HCT116 (cell line): ENCODE measurements around the gene THADA. TPM values are rescaled to one million over a fixed set of nuclear protein-coding genes. Genes with fewer than 3 reads are reported as not detected.

Experiments used
- ATAC-seq: fragments of 200-7000 bp; cut with Tn5 transposase; 2 replicates; pipeline ENCODE4 v1.9.1; 2020; ENCODE audit warnings: mild to moderate bottlenecking, moderate library complexity
- BruUV-seq: library from RNA; stranded (reverse); fragments of 400-500 nt; replicated peaks from 2 replicates; lab custom pipeline; 2021; lab: Mats Ljungman, UMichigan
- CTCF ChIA-PET: fragments of 300-600 bp; sonication (Branson Sonifier 250); formaldehyde crosslinking; loops from one replicate; lab custom pipeline; 2021; ENCODE audit warnings: antibody characterized with exemption; lab: Charles Lee
- POLR2A ChIA-PET: fragments of 300-600, 350-600 bp; sonication (Branson Sonifier 250); formaldehyde crosslinking; loops from one replicate; lab custom pipeline; 2021; ENCODE audit warnings: antibody characterized with exemption; lab: Charles Lee
- RAD21 ChIA-PET, 2 experiments: fragments of 300-600 bp; sonication (Branson Sonifier 250); formaldehyde crosslinking; loops; one replicate each; lab custom pipeline; 2023; ENCODE audit warnings: low total read pairs in 2 of 2; ENCODE audit not compliant: uncharacterized antibody in 2 of 2, unreplicated experiment in 2 of 2, low non-redundant PET in 1 of 2; lab: Charles Lee
- DNase-seq: peaks from one replicate; pipeline ENCODE4 v3.0.0-alpha.2; 2010; ENCODE audit warnings: low read depth, low spot score
- H2AFZ ChIP-seq: fragments of 200-600 bp; shearing (Covaris generic), sonication (generic); 2 replicates; pipeline ENCODE4 v1.6.1; 2017; ENCODE audit warnings: low read depth, mixed run types, mixed read lengths, antibody characterized with exemption, low read length; ENCODE audit not compliant: poor library complexity, severe bottlenecking
- H3K27ac ChIP-seq: 2 replicates; pipeline ENCODE4 v1.5.1; 2012; ENCODE audit warnings: low read depth, low read length
- H3K27me3 ChIP-seq: fragments of 200-600 bp; sonication (generic); 2 replicates; pipeline ENCODE4 v1.6.1; 2016; ENCODE audit warnings: mixed run types, low read length, mixed read lengths; ENCODE audit not compliant: insufficient read depth
- H3K36me3 ChIP-seq, 2 experiments: fragments of 200-500 bp in 1 of 2; fragments of 200-600 bp in 1 of 2; sonication (Bioruptor generic) in 1 of 2; sonication (generic) in 1 of 2; 2 replicates each; pipeline versions ENCODE4 v1.5.1 to v1.6.1; 2014 to 2016; ENCODE audit warnings: low read length in 2 of 2, inconsistent platforms in 1 of 2, mixed read lengths in 1 of 2, mixed run types in 1 of 2; ENCODE audit not compliant: insufficient read depth in 2 of 2, control insufficient read depth in 1 of 2
- H3K4me1 ChIP-seq, 2 experiments: fragments of 200-600 bp in 1 of 2; sonication (generic) in 1 of 2; 2 replicates each; pipeline versions ENCODE4 v1.5.1 to v1.6.1; 2012 to 2017; ENCODE audit warnings: low read length in 2 of 2, inconsistent platforms in 1 of 2, mild to moderate bottlenecking in 1 of 2, mixed read lengths in 1 of 2, mixed run types in 1 of 2, moderate library complexity in 1 of 2; ENCODE audit not compliant: insufficient read depth in 2 of 2, control insufficient read depth in 1 of 2
- H3K4me2 ChIP-seq: fragments of 200-600 bp; sonication (generic); 2 replicates; pipeline ENCODE4 v1.6.1; 2017; ENCODE audit warnings: mixed run types, low read length, mixed read lengths
- H3K4me3 ChIP-seq, 2 experiments: fragments of 200-600 bp in 1 of 2; sonication (generic) in 1 of 2; replicated peaks in 1 of 2; 2 replicates each; pipeline ENCODE4 v1.5.1; 2011 to 2016; ENCODE audit warnings: low read length in 2 of 2, control low read depth in 1 of 2, low read depth in 1 of 2, mild to moderate bottlenecking in 1 of 2, mixed read lengths in 1 of 2, mixed run types in 1 of 2
- H3K79me2 ChIP-seq: fragments of 200-600 bp; sonication (generic); 2 replicates; pipeline ENCODE4 v1.6.1; 2017; ENCODE audit warnings: mild to moderate bottlenecking, mixed run types, low read length, moderate library complexity, mixed read lengths; ENCODE audit not compliant: insufficient read depth
- H3K9ac ChIP-seq: fragments of 200-600 bp; sonication (generic); 2 replicates; pipeline ENCODE4 v1.6.1; 2016; ENCODE audit warnings: low read length, mixed read lengths
- H3K9me2 ChIP-seq: fragments of 200-600 bp; sonication (generic), shearing (Covaris generic); 2 replicates; pipeline ENCODE4 v1.6.1; 2017; ENCODE audit warnings: mixed run types, mild to moderate bottlenecking, moderate library complexity; ENCODE audit not compliant: insufficient read depth
- H3K9me3 ChIP-seq, 2 experiments: fragments of 200-500 bp in 1 of 2; fragments of 200-600 bp in 1 of 2; sonication (Bioruptor generic) in 1 of 2; sonication (generic) in 1 of 2; 2 replicates each; pipeline ENCODE4 v1.6.1; 2014 to 2017; ENCODE audit warnings: low read length in 2 of 2, mixed read lengths in 2 of 2, inconsistent platforms in 1 of 2, low read depth in 1 of 2, mild to moderate bottlenecking in 1 of 2, mixed run types in 1 of 2, moderate library complexity in 1 of 2; ENCODE audit not compliant: control insufficient read depth in 1 of 2, insufficient read depth in 1 of 2
- H4K20me1 ChIP-seq: fragments of 200-600 bp; sonication (generic), shearing (Covaris generic); 2 replicates; pipeline ENCODE4 v1.6.1; 2017; ENCODE audit warnings: mixed run types, mild to moderate bottlenecking, moderate library complexity; ENCODE audit not compliant: insufficient read depth
- CBX3 ChIP-seq: IDR thresholded peaks from 2 replicates; pipeline ENCODE4 v1.6.1; 2012; ENCODE audit warnings: low read depth
- CEBPB ChIP-seq: IDR thresholded peaks from 2 replicates; pipeline ENCODE4 v1.6.1; 2012; ENCODE audit warnings: low read depth
- CTCF ChIP-seq, 3 experiments: fragments of 200-600 bp in 1 of 3; sonication (generic) in 1 of 3; IDR thresholded peaks in 2 of 3; conservative IDR thresholded peaks in 1 of 3; 2 replicates each; pipeline ENCODE4 v1.5.1; 2012 to 2017; ENCODE audit warnings: low read depth in 2 of 3, low read length in 2 of 3, antibody characterized with exemption in 1 of 3, borderline replicate concordance in 1 of 3, control low read depth in 1 of 3, mild to moderate bottlenecking in 1 of 3, mixed read lengths in 1 of 3, mixed run types in 1 of 3, moderate library complexity in 1 of 3; ENCODE audit not compliant: insufficient read depth in 1 of 3
- ELF1 ChIP-seq: IDR thresholded peaks from 2 replicates; pipeline ENCODE4 v1.6.1; 2012; ENCODE audit warnings: low read depth, borderline replicate concordance
- EZH2 ChIP-seq: fragments of 200-600 bp; sonication (generic); IDR thresholded peaks from 2 replicates; pipeline ENCODE4 v1.6.1; 2017; ENCODE audit warnings: antibody characterized with exemption, mixed run types
- EZH2phosphoT487 ChIP-seq: fragments of 200-600 bp; IDR thresholded peaks from 2 replicates; pipeline ENCODE4 v1.6.1; 2018; ENCODE audit warnings: antibody characterized with exemption, borderline replicate concordance
- MAX ChIP-seq: IDR thresholded peaks from 2 replicates; pipeline ENCODE4 v1.6.1; 2012
- POLR2AphosphoS5 ChIP-seq: IDR thresholded peaks from 2 replicates; pipeline ENCODE4 v1.6.1; 2011; ENCODE audit warnings: mild to moderate bottlenecking, low read depth, low read length, moderate library complexity
- RAD21 ChIP-seq: IDR thresholded peaks from 2 replicates; pipeline ENCODE4 v1.6.1; 2012; ENCODE audit warnings: low read depth, mild to moderate bottlenecking
- SRF ChIP-seq: IDR thresholded peaks from 2 replicates; pipeline ENCODE4 v1.6.1; 2012; ENCODE audit warnings: low read depth
- ZBTB33 ChIP-seq: IDR thresholded peaks from 2 replicates; pipeline ENCODE4 v1.6.1; 2011; ENCODE audit warnings: mild to moderate bottlenecking, low read length, moderate library complexity; ENCODE audit not compliant: insufficient replicate concordance; ENCODE audit errors: extremely low read depth
- ZFX ChIP-seq: fragments of 450-650 bp; IDR thresholded peaks from 2 replicates; pipeline ENCODE4 v1.6.1; 2017
- ZNF274 ChIP-seq: fragments of 200-500 bp; sonication (Bioruptor generic); IDR thresholded peaks from 2 replicates; pipeline ENCODE4 v1.6.1; 2014; ENCODE audit warnings: mild to moderate bottlenecking, low read depth, low read length, inconsistent platforms
- intact Hi-C: fragments of 100-400 bp; cut with micrococcal nuclease; formaldehyde crosslinking; loops from 2 replicates; pipeline ENCODE4 v1.10.0; 2022
- total RNA-seq: library from RNA; stranded (reverse); gene quantifications from one replicate; pipeline ENCODE4 v1.2.1, GENCODE V29; 2021; ENCODE audit not compliant: unreplicated experiment

The THADA gene
- total RNA-seq, 1 experiment from 2014 or later, result 30.7 TPM

GRCh38 chr2:43300222-43300621, 295.6 kb downstream of the THADA start:
- Histone ChIP-seq H3K9me3 (no peaks in the 10 kb centered on the region), H3K9me2 (no peaks in the 10 kb centered on the region), H3K9ac (no peak overlapping the region), H3K4me1 (peaks cover 9 to 36% of the 10 kb centered on the region in 2 experiments), H3K4me2 (no peak overlapping the region), H4K20me1 (no peaks in the 10 kb centered on the region), H3K36me3 (no peaks in the 10 kb centered on the region), H3K27ac (no peak overlapping the region), H3K79me2 (no peaks in the 10 kb centered on the region), H3K27me3 (no peaks in the 10 kb centered on the region), H3K4me3 (no peak overlapping the region), H2AFZ (no peak overlapping the region)
- no TSS peak for BruUV-seq
- no peak for TF ChIP-seq CBX3
- no peak for TF ChIP-seq SRF
- no peak for TF ChIP-seq ZNF274
- TF ChIP-seq MAX, result no peak
- no peak for TF ChIP-seq POLR2AphosphoS5
- no peak for TF ChIP-seq ELF1
- no peak for TF ChIP-seq RAD21
- no peak for TF ChIP-seq ZFX
- no peak for TF ChIP-seq EZH2
- no peak for TF ChIP-seq ZBTB33
- no peak for TF ChIP-seq CEBPB
- TF ChIP-seq EZH2phosphoT487, result no peak
- TF ChIP-seq CTCF (IDR thresholded peaks at IDR 0.05 in 2 of 3, conservative IDR thresholded peaks at IDR 0.05 in 1 of 3; ENCODE audit: borderline replicate concordance in 1 of 3, insufficient read depth in 1 of 3, low read depth in 2 of 3, low read length in 2 of 3), result no peak
- ChIA-PET RAD21 (no interaction called here), CTCF (no interaction called here), POLR2A (no interaction called here)
- no peak for ATAC-seq
- intact Hi-C loops, result no loop called here
- DNase-seq, result no peak
